Measurements from ENCODE around the gene HPS4.
A peak's percentile ranks its signal among the peaks of the same experiment; 100 is the strongest.

Gene HPS4

DNA sequence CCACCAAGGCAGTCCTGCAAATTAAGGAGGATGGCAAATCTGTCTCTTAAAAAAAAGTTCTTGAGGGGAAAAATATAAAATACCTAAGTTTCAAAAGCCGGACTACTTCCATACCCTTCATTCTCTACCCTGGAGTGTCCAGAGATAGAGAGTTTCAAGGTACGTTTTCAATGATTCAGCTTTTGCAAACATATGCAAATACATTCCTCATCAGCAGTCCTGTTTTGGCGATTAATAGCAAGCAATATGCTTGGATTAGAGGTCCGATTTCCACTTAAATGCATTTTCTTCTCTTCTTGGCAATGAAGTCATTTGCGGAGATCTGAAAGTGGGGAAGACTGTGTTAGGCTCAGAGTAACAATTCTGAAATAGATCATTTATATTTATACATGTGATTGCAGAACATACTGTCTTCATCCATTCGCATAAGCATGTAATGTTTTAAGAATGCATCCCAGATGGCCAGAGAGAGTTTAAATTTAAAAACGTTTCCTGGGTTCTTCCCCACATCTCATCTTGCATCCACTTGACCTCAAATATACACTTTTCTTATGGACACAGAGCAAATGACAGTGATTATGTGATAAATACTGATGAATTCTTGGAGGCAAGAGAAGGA is 42.5 kb upstream of the HPS4 start:
- H3K27ac Mint-ChIP-seq, result no peak overlapping the region
- no peaks in the 10 kb centered on the region for H3K9me3 Mint-ChIP-seq
- H3K27me3 Mint-ChIP-seq (ENCODE audit: low read depth, poor library complexity), result no peaks in the 10 kb centered on the region
- DNase-seq, result no peak
- no peaks in the 10 kb centered on the region for H3K4me1 Mint-ChIP-seq
- TF ChIP-seq, protein P1, sequence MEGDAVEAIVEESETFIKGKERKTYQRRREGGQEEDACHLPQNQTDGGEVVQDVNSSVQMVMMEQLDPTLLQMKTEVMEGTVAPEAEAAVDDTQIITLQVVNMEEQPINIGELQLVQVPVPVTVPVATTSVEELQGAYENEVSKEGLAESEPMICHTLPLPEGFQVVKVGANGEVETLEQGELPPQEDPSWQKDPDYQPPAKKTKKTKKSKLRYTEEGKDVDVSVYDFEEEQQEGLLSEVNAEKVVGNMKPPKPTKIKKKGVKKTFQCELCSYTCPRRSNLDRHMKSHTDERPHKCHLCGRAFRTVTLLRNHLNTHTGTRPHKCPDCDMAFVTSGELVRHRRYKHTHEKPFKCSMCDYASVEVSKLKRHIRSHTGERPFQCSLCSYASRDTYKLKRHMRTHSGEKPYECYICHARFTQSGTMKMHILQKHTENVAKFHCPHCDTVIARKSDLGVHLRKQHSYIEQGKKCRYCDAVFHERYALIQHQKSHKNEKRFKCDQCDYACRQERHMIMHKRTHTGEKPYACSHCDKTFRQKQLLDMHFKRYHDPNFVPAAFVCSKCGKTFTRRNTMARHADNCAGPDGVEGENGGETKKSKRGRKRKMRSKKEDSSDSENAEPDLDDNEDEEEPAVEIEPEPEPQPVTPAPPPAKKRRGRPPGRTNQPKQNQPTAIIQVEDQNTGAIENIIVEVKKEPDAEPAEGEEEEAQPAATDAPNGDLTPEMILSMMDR (IDR thresholded peaks at IDR 0.05), result no peak
- H3K36me3 Mint-ChIP-seq (ENCODE audit: low read depth), result no peaks in the 10 kb centered on the region
- no peak overlapping the region for H3K4me3 Mint-ChIP-seq

DNA sequence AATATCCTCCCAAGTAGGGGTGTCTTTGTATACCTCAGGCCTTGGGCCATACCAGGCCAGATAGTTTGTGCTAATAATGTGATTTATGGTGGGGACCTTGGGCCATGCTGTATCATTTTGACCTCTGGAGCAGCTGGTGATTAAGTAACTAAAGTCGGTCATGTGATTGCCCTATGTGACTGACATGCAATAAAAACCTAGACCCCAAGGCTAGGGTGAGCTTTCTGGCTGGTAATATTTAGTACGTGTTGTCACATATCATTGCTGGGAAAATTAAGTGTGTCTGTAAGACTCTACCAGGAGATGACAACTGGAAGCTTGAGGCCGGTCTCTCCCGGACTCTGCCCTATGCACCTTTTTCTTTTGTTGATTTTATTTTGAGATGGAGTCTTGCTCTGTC is 41.3 kb upstream of the HPS4 start:
- Mint-ChIP-seq H3K27ac (no peak overlapping the region), H3K4me3 (no peak overlapping the region), H3K4me1 (no peaks in the 10 kb centered on the region), H3K36me3 (ENCODE audit: low read depth) (no peaks in the 10 kb centered on the region), H3K27me3 (ENCODE audit: low read depth, poor library complexity) (no peaks in the 10 kb centered on the region), H3K9me3 (no peaks in the 10 kb centered on the region)
- TF ChIP-seq, protein P1 (IDR thresholded peaks at IDR 0.05), result no peak
- DNase-seq, result no peak

DNA sequence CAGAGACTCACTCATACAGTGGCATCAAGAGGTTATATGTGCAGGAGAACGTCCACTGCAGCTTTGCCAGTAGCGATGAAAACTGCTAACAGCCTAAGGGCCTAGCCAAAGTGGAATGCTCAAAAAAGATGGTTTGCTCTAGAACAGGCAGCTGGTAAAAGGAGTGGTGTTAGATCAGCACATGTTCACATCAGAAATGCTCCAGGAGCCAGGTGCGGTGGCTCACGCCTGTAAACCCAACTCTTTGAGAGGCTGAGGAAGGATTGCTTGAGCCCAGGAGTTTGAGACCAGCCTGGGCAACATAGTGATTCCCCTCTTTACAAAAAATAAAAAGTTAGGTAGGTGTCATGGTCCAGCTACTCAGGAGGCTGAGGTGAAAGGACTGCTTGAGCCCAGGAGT is 39.0 kb upstream of the HPS4 start:
- Mint-ChIP-seq H3K9me3 (no peaks in the 10 kb centered on the region), H3K27me3 (ENCODE audit: low read depth, poor library complexity) (no peaks in the 10 kb centered on the region)

DNA sequence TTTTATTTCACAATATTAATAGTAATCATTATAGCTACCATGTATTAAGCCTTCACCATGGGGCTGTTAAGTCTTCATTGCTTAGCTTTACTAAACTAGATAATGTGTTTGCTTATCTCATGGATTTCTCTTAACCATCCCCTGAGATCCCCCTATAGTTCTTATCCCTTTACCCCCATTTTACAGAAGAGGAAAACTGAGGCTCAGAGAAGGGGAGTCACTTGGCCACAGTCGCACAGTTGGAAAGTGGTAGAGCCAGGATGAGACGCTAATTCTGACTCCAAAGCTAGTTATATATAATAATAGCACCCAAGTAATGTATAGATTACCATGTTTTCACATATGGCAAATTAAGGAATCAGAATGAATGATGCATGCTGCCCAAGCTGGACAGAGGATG is 38.4 kb upstream of the HPS4 start:
- no peak for DNase-seq
- Mint-ChIP-seq H3K27ac (no peak overlapping the region), H3K4me3 (no peak overlapping the region), H3K4me1 (no peaks in the 10 kb centered on the region), H3K9me3 (no peaks in the 10 kb centered on the region), H3K36me3 (ENCODE audit: low read depth) (no peaks in the 10 kb centered on the region), H3K27me3 (ENCODE audit: low read depth, poor library complexity) (no peaks in the 10 kb centered on the region)
- TF ChIP-seq, protein P1 (IDR thresholded peaks at IDR 0.05), result no peak

More for the DNA sequence above, 39.0 kb upstream of the HPS4 start:
- no peaks in the 10 kb centered on the region for H3K36me3 Mint-ChIP-seq (ENCODE audit: low read depth)
- DNase-seq, result no peak
- peak overlapping the region; percentile 68 for H3K27ac Mint-ChIP-seq
- no peaks in the 10 kb centered on the region for H3K4me1 Mint-ChIP-seq
- no peak overlapping the region for H3K4me3 Mint-ChIP-seq
- TF ChIP-seq, protein P1 (IDR thresholded peaks at IDR 0.05), result no peak

DNA sequence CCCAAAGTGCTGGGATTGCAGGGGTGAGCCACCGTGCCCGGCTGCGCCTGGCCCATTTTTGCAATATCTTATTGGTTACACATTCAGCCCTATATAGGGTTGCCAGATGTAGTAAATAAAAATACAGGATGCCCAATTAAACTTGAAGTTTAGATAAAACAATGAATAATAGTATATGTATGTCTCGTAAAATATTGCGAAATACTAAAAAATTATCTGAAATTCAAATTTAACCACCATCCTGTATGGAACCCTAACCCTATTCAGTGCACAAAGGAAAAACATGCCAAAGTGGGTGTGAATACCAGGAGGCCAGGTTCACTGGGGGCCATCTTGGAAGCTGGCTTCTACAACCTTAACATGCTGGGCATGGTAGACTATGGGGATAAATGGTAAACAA is 33.8 kb upstream of the HPS4 start:
- DNase-seq, result no peak
- Mint-ChIP-seq H3K9me3 (no peaks in the 10 kb centered on the region), H3K4me1 (peaks cover 24% of the 10 kb centered on the region), H3K27me3 (ENCODE audit: low read depth, poor library complexity) (no peaks in the 10 kb centered on the region), H3K36me3 (ENCODE audit: low read depth) (peaks cover 4% of the 10 kb centered on the region), H3K27ac (no peak overlapping the region), H3K4me3 (no peak overlapping the region)
- TF ChIP-seq, protein P1 (IDR thresholded peaks at IDR 0.05), result no peak

DNA sequence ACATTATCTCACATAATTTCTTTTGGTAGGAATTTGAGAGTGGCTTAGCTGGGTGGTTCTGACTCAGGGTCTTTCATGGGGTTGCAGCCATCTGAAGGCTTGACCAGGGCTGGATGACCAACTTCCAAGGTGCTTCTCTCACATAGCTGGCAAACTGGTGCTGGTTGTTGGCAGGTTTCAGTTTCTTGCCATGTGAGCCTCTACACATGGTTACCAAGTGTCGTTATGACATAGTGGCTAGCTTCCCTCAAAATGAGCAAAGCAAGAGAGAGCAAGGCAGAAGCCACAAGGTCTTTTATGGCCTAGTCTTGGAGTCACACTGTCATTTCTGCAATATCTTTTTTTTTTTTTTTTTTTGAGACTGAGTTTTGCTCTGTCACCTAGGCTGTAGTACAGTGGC is 32.9 kb upstream of the HPS4 start:
- Mint-ChIP-seq H3K36me3 (ENCODE audit: low read depth) (peaks cover 4% of the 10 kb centered on the region), H3K27me3 (ENCODE audit: low read depth, poor library complexity) (no peaks in the 10 kb centered on the region), H3K4me3 (no peak overlapping the region), H3K4me1 (peaks cover 34% of the 10 kb centered on the region), H3K27ac (no peak overlapping the region), H3K9me3 (no peaks in the 10 kb centered on the region)
- TF ChIP-seq, protein P1 (IDR thresholded peaks at IDR 0.05), result no peak
- DNase-seq, result no peak
